HEK293T (cell line): Measurements from ENCODE around the gene MRPS9.

Source experiments
- BHLHE40 ChIP-seq: fragments of 450-650 bp; IDR thresholded peaks from 2 replicates; pipeline ENCODE4 v1.6.1; 2016; ENCODE audit warnings: mild to moderate bottlenecking, moderate library complexity, borderline replicate concordance
- NFRKB ChIP-seq: fragments of 450-650 bp; IDR thresholded peaks from 2 replicates; pipeline ENCODE4 v1.6.1; 2016; ENCODE audit warnings: mild to moderate bottlenecking, moderate library complexity
- SP1 ChIP-seq: fragments of 450-650 bp; IDR thresholded peaks from 2 replicates; pipeline ENCODE4 v1.6.1; 2017

GRCh38 chr2:105068875-105069274, 31.0 kb downstream of the MRPS9 start:
- TF ChIP-seq NFRKB (no peak), BHLHE40 (no peak), SP1 (no peak)
